GM21360 (cell line): Measurements from ENCODE around the gene ISG20L2.

ENCODE experiments used
- ATAC-seq: cut with Tn5 transposase; IDR thresholded peaks from one replicate; pipeline ENCODE4 v1.9.1; 2021; ENCODE audit warnings: mild to moderate bottlenecking, moderate library complexity; ENCODE audit not compliant: unreplicated experiment

ISG20L2 gene

GRCh38 chr1:156754219-156754618 lies 25.7 kb upstream of the ISG20L2 start:
- no peak for ATAC-seq

GRCh38 chr1:156752843-156753482 lies 24.4 kb upstream of the ISG20L2 start:
- no peak for ATAC-seq

DNA sequence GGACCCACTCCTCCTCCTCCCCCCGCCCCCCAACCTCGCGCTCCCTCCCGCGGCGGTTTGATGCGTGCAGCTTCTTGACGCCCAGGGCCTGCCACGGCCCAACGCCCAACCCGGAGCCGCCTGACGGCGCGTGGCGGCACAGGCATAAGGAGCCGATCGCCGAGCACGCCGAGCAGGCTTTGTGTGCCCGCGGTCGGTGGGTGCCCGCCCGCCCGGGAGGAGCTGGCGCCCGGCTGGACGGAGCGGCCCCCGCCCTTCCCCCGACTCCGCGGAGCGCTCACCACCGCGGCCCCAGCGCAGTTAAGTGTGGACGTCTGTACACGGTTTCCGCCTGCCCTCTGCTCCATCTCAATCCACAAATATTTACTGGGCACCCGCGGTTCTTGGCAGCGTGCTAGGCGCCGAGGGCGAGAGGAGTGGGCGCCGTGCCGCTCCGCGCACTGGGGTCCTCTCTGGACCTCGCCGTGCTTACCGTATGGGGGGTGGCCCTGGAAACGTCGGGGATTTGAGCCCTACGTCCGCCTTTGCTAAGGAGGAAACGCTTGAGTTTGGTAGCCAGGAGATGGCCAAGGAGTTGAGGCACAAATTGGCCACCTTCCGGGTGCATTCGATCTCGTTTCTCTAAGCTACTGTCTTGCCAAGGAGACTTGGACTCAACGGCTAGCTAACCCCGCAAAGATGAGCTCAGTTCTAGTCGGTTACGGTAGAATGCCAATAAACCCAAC lies 23.4 kb upstream of the ISG20L2 start:
- peak; percentile 73 for ATAC-seq

DNA sequence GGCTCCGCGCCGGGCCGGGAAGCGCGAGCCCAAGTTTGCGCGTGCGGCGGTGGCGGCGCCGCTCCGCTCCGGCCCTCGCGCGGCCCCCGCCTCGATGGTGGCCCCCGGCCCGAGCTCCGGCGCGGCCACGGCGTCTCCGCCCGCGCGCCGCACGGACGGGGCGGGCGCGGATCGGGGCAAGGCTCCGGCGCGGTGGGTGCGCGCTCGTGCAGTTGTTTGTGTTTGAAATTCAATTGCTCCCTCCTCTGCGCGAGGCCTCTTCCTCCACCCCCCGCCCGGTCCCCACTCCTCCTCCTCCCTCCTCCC lies 22.8 kb upstream of the ISG20L2 start, which contains the start of gene HDGF:
Gene HDGF, minus strand, starts transcription at position 225 of the 306 bp plus-strand sequence. CDS start 246 bp downstream, outside the sequence.
- ATAC-seq, result peak; percentile 14

DNA sequence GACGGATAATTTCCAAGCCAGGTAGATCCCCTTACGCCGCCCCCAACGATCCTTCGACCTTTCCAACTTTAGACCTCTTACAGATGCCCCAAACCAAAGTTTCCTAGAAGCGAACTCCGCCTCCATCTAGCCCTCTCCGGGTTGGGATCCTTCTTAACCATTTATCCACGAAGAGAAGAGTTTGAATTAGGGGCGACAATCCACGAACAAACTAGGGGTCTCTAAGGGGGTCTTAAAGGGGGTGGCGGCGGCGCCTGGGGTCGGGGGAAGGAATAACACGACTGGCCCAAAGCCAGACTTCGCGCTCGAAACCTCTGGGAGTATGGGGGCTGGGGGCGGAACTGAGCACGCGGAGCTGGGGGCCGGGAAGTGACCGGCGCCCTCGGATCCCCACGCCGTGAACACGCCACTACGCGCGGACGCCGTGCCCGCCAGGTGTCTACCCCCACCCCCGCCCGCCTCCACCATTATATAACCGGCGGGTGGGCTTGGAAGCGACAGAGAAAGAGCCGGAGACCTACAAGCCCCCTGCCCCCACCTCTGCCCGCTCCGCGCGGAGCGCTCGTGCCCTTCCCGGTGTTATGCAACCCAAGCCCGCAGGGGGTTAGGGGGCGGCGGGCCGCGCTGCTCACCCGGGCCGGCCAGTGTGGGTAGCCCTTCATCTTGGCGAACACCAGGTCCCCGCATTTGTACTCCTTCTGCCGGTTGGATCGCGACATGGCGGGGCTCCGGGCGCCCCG lies 22.3 kb upstream of the ISG20L2 start:
- peak; percentile 15 for ATAC-seq

DNA sequence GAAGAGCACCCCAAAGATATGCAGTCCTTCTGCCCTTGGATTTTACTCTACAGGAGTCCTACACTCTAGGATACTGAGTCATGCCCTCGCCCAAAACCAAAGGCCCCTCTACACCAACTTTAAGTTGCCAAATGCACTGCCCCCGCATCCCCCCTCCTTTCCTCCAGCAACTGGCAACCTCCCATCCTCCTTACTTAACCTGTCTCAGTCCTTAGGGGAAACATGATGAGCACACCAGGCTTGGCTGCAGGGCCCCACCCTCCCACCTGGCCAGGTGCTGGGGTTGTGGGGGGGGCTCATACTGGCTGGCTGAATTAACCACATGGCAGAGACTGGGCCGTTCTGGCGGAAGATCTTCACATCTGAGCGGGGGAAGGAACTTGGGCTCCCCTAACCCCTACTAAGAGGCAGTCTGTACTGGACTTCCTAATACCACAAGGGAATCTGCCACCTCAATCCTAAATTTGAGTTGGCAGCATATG lies 21.7 kb upstream of the ISG20L2 start:
- ATAC-seq, result no peak

DNA sequence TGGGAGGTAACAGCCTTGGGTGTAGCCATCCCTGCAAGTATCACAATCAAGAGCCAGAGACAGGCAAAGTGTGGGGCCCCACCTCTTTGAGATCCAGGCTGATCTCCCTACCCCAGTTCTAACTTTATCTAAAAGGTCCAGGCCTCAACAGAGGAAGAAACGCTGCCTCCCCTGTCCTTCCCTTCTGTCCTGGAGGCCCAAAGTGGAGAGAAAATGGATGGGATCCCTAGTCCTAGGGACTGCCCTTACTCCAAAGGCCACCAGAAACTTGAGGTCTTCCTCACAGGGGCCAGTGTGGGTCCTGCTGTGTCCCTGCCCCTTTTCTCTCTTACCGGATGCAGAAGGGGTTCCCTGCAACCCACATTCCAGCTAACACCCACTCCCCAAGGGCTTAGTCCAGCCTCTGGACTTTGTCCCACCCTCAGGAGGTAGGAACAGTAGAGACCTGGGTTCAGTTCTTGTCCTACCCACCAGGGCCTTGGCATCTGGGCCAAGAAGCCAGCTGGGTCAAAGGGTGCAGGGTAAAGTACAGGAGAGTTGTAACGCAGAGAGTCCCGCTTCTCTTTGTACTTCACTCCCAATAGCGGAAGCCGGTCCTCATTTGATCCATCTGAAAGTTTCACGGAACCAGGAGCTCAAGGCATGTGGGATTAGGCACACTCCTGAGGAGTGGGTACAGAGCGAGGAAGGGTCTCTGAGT lies 21.0 kb upstream of the ISG20L2 start:
- ATAC-seq, result no peak

- no peak for ATAC-seq
Measured at GRCh38 chr1:156748670-156749418, 20.3 kb upstream of the ISG20L2 start.

GRCh38 chr1:156747742-156748669 lies 19.4 kb upstream of the ISG20L2 start:
- no peak for ATAC-seq

GRCh38 chr1:156746728-156747631 lies 18.4 kb upstream of the ISG20L2 start:
- ATAC-seq, result no peak

- no peak for ATAC-seq
Measured at GRCh38 chr1:156746406-156746727, 17.8 kb upstream of the ISG20L2 start.

GRCh38 chr1:156745881-156746280 lies 17.3 kb upstream of the ISG20L2 start:
- no peak for ATAC-seq

DNA sequence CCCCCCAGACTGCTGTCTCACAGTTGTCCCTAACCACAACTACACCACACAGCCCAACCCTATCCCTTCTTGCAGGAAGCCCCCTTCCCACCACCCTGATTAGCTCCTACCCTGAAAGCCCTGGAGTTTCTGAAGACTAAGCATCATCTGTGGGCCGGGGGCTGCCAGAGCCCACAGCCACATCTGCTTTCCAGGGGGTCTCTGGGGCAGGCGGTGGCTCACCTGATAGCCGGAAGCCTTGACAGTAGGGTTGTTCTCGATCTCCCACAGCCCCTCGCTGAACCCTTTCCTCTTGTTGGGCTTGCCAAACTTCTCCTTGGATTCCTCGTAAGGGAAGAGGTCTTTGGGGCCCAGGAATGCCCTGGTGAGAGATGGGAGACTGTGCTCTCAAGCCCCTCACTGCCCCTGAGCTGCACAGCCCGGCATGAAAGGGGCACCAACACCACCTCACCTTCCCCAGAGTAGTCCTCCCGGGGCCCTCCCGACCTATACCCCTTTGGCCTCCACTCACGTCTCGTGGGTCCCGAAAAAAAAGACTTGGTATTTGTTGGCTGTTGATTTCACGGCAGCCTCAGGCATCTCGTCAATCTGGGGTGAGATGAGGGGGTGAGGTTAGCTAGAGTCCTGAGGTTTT lies 16.3 kb upstream of the ISG20L2 start:
- ATAC-seq, result no peak

DNA sequence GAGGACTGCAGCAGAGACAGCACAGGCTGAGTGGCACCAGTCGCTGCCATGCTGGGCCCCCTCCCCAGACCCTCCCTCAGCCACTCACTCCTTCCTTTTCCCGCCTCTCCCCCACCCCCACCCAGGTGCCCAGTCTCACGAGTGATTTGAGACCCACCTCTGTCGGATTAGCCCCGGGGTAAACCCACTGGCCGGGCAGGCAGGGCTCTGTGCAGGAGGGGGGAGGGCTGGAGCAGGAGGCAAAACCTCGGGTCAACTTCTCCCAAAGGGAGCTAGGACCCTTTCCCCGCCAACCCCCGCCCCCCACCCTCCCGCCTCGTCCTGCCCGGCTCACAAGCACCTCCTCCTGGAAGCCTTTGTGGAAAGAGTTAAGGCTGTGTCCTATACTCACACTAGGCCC lies 15.8 kb upstream of the ISG20L2 start:
- ATAC-seq, result no peak

DNA sequence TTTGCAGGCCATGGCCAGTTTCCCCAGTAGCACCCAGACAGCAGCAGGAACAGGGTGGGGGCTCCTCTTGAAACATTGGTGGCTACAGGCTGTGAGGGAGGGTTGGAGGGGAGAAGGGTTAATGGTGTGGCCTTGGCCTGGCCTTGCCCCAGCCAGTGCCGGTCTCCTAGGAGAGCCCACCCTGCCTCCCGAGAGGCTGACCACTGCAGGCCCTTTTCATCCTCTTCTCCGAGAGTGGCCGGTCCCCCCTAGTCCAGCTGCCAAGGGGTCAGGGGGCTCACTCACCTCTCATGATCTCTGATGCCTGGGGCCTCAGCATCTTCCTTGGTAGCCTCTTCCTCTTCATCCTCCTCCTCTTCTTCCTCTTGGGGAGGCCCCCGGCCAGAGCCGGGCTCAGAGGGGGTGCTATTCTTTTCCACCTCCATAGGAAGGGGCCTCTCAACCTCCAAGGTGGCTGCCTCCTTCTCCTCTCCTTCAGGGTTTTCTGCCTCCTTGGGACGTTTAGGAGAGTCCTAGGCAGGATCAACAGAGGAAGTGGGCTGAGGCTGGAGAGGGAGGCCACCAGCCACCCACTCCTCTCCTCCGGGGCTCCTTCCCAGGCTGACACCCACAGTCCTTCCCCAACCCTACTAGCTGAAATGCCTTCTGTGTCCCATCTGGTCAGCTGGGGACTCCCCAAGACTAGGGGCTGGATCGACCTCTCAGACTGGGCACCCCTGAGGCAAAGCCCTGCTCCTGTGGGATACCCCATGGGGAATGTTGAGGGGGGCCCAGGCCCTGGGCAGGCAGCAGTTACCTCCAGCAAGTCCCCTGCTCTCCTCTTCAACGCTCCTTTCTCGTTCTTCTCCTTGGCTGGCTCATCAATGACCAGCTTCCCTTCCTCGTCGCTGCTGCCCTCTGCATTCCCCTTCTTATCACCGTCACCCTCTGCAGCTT lies 15.1 kb upstream of the ISG20L2 start:
- no peak for ATAC-seq

GRCh38 chr1:156742801-156743200 lies 14.2 kb upstream of the ISG20L2 start:
- ATAC-seq, result no peak

DNA sequence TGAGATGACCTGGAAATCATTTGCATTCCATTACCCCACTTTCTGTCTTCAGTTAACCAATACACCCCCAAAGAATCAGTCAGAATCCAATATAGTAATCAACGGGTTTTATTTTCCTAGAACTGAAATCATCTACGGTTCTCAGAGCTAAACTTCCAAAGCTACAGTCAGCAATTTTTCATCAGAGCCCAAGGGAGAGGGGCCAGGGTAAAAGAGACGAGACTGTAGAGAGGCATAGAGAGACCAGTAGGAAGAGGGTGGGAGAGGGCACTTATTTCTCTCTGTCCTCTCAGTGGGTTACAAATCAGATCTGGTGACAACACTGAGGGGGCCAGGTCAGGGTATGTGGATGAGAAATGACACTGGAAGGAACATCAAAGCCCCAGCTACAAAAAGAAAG lies 13.5 kb upstream of the ISG20L2 start:
- no peak for ATAC-seq
